HFFc6 (cell line): ENCODE results near the gene KCND2. TPM values are rescaled to one million over a fixed set of nuclear protein-coding genes. Genes with fewer than 3 reads are reported as not detected.

Experiments used
- DNase-seq: peaks from one replicate; pipeline ENCODE4 v3.0.0-alpha.2; 2018
- H3K27ac Mint-ChIP-seq: 2 replicates; pipeline ENCODE4 v1.8.0; 2020; ENCODE audit warnings: mild to moderate bottlenecking, mixed read lengths
- H3K27me3 Mint-ChIP-seq: 2 replicates; pipeline ENCODE4 v1.8.0; 2021; ENCODE audit warnings: mild to moderate bottlenecking, moderate library complexity, mixed read lengths; ENCODE audit not compliant: insufficient read depth
- H3K36me3 Mint-ChIP-seq: 2 replicates; pipeline ENCODE4 v1.8.0; 2021; ENCODE audit warnings: low read depth, mixed read lengths
- H3K4me1 Mint-ChIP-seq: 2 replicates; pipeline ENCODE4 v1.8.0; 2020; ENCODE audit warnings: low read depth, mixed read lengths
- H3K4me3 Mint-ChIP-seq: 2 replicates; pipeline ENCODE4 v1.8.0; 2020; ENCODE audit warnings: mild to moderate bottlenecking, moderate library complexity, mixed read lengths
- H3K9me3 Mint-ChIP-seq: 2 replicates; pipeline ENCODE4 v1.8.0; 2020; ENCODE audit warnings: mild to moderate bottlenecking, mixed read lengths
- CTCF ChIP-seq: fragments of 200-600 bp; sonication (generic); IDR thresholded peaks from 2 replicates; pipeline ENCODE4 v1.5.0; 2021; ENCODE audit warnings: antibody characterized with exemption, mild to moderate bottlenecking
- total RNA-seq, 6 experiments: library from RNA; stranded (reverse); fragmentation: NEBNext Ultra II Directional; extraction: Animal tissue kit (Norgen Biotek cat#: 25700); gene quantifications; 2 replicates in 1 of 6; 3 replicates in 5 of 6; pipeline ENCODE4 v1.2.3, GENCODE V29; 2021

The KCND2 gene
- total RNA-seq, 6 experiments from 2014 or later, result not detected

- Mint-ChIP-seq H3K4me1 (no peaks in the 10 kb centered on the region), H3K4me3 (no peak overlapping the region), H3K36me3 (no peaks in the 10 kb centered on the region), H3K27me3 (peaks cover 4% of the 10 kb centered on the region), H3K27ac (no peak overlapping the region), H3K9me3 (peaks cover 9% of the 10 kb centered on the region)
- DNase-seq, result no peak
- no peak for TF ChIP-seq CTCF
Observed at GRCh38 chr7:120278773-120279172, 5.8 kb downstream of the KCND2 start.

GRCh38 chr7:120280743-120281142 is 7.8 kb downstream of the KCND2 start:
- no peak for DNase-seq
- H3K36me3 Mint-ChIP-seq, result no peaks in the 10 kb centered on the region

GRCh38 chr7:120293027-120293426 is 20.1 kb downstream of the KCND2 start:
- Mint-ChIP-seq H3K4me3 (no peak overlapping the region), H3K9me3 (peaks cover 19% of the 10 kb centered on the region), H3K27ac (no peak overlapping the region), H3K27me3 (peaks cover 1% of the 10 kb centered on the region; the same call in 1 of the 2 replicates), H3K4me1 (no peaks in the 10 kb centered on the region), H3K36me3 (no peaks in the 10 kb centered on the region)
- TF ChIP-seq CTCF, result no peak
- no peak for DNase-seq

More at GRCh38 chr7:120280743-120281142, 7.8 kb downstream of the KCND2 start:
- H3K27me3 Mint-ChIP-seq, result no peaks in the 10 kb centered on the region; the same call in 1 of the 2 replicates
- no peaks in the 10 kb centered on the region for H3K4me1 Mint-ChIP-seq
- H3K27ac Mint-ChIP-seq, result no peak overlapping the region
- H3K4me3 Mint-ChIP-seq, result no peak overlapping the region
- no peaks in the 10 kb centered on the region for H3K9me3 Mint-ChIP-seq
- TF ChIP-seq CTCF, result no peak

GRCh38 chr7:120302190-120302589 is 29.2 kb downstream of the KCND2 start:
- no peaks in the 10 kb centered on the region for H3K27me3 Mint-ChIP-seq
- H3K9me3 Mint-ChIP-seq, result peaks cover 12% of the 10 kb centered on the region
- no peak for DNase-seq
- no peaks in the 10 kb centered on the region for H3K4me1 Mint-ChIP-seq
- no peak for TF ChIP-seq CTCF
- H3K4me3 Mint-ChIP-seq, result no peak overlapping the region
- H3K27ac Mint-ChIP-seq, result no peak overlapping the region
- no peaks in the 10 kb centered on the region for H3K36me3 Mint-ChIP-seq

GRCh38 chr7:120303105-120303504 is 30.1 kb downstream of the KCND2 start:
- DNase-seq, result no peak
- Mint-ChIP-seq H3K36me3 (no peaks in the 10 kb centered on the region), H3K9me3 (peaks cover 16% of the 10 kb centered on the region), H3K27me3 (no peaks in the 10 kb centered on the region), H3K27ac (no peak overlapping the region), H3K4me3 (no peak overlapping the region), H3K4me1 (no peaks in the 10 kb centered on the region)
- TF ChIP-seq CTCF, result no peak

GRCh38 chr7:120304674-120305073 is 31.7 kb downstream of the KCND2 start:
- Mint-ChIP-seq H3K27ac (no peak overlapping the region), H3K36me3 (no peaks in the 10 kb centered on the region), H3K27me3 (no peaks in the 10 kb centered on the region), H3K9me3 (peaks cover 9% of the 10 kb centered on the region), H3K4me3 (no peak overlapping the region), H3K4me1 (no peaks in the 10 kb centered on the region)
- DNase-seq, result no peak
- TF ChIP-seq CTCF, result no peak
